TTC549 (cell line): ENCODE data around the gene KLF18.
"Not testable (repeated sequence)": the region's sequence is repeated elsewhere in the genome, so short reads cannot be mapped to it uniquely, and the experiment has no call there.

ENCODE experiments used
- FAIRE-seq: peaks from 2 replicates; lab custom pipeline; 2012; peaks lifted over from hg19 to GRCh38; lab: Jason Lieb, UNC

Gene KLF18

GRCh38 chr1:44141531-44141930 lies at the start of gene KLF18:
TSS of gene KLF18 (minus strand) at chr1:44141631. CDS start at chr1:44141631, 0 bp downstream.
- no peak for FAIRE-seq

DNA sequence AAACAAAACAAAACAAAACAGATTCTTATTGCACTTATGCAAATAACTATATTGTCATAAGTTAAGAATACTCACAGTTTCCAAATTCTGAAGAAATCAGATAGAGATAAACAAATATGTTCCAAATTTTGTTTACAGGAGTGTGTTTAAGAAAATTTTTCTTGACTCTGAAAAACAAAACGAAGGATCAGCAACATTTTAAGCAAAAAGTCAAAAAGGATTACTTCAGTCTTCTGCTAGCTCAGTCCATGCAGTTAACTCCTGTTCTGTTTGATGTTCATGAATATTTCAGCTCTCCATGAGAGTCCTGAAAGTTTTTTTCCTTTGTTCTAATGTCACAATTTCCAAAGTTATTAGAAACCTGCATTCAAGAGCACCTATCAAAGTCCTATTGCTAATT lies 33.2 kb upstream of the KLF18 start:
- no peak for FAIRE-seq

- no peak for FAIRE-seq
These were observed 28.9 kb upstream of the KLF18 start for GRCh38 chr1:44170281-44170823.

- FAIRE-seq, result no peak
These were observed 27.2 kb upstream of the KLF18 start for GRCh38 chr1:44168520-44169098.

- FAIRE-seq, result no peak
These were observed 20.1 kb upstream of the KLF18 start for GRCh38 chr1:44161546-44161945.

DNA sequence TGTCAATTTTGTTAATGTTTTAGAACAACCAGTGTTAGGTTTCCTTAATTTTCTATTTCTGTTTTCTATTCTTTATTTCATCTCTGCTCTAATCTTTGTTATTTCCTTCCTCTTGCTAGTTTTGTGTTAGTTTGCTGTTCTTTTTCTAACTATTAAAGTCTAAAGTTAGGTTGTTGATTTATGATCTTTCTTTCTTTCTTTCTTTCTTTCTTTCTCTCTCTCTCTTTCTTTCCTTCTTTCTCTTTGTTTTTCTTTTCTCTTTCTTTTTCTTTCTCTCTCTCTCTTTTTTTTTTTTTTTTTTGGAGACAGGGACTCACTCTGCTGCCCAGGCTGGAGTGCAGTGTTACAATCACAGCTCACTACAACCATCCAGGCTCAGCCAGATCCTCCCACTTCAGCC lies 17.4 kb upstream of the KLF18 start:
- no peak for FAIRE-seq

GRCh38 chr1:44157903-44158302 lies 16.5 kb upstream of the KLF18 start:
- FAIRE-seq, result no peak

- no peak for FAIRE-seq
These were observed 12.6 kb upstream of the KLF18 start for GRCh38 chr1:44154049-44154448.

DNA sequence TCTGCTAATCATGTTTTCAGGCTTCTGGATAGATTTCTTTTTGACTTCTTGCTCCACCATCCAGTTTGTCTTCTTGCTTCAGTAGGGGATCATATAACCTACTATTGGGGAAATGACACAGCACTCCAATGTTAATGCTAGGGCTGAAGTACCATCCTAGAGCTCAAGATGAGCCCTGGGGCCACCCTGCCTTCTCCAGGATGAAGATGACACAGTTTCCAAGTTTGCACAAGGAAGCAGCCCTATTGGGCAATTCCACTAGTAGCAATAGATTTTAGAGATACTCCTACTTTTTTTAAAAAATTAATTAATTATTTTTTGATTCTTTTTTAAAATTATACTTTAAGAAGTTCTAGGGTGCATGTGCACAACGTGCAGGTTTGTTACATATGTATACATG lies 11.3 kb upstream of the KLF18 start:
- no peak for FAIRE-seq

- no peak for FAIRE-seq
These were observed 10.4 kb upstream of the KLF18 start for GRCh38 chr1:44151808-44152207.

- no peak for FAIRE-seq
These were observed 9.9 kb upstream of the KLF18 start for GRCh38 chr1:44151332-44151731.

DNA sequence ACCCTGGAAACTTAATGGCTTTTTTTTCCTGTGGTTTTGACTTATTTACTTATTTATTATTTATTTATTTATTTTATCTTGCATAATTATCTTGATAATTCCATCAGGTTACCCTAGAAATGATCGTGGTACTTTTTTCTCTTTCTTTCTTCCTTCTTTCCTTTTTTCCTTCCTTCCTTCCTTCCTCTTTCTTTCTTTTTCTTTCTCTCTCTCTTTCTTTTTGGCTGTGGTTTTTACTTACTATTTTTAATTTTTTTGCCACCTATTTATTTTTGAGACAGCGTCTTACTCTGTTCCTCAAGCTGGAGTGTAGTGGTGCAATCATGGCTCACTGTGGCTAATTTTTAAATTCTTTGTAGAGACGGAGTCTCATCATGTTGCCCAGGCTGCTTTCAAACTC lies 6.2 kb upstream of the KLF18 start:
- no peak for FAIRE-seq

DNA sequence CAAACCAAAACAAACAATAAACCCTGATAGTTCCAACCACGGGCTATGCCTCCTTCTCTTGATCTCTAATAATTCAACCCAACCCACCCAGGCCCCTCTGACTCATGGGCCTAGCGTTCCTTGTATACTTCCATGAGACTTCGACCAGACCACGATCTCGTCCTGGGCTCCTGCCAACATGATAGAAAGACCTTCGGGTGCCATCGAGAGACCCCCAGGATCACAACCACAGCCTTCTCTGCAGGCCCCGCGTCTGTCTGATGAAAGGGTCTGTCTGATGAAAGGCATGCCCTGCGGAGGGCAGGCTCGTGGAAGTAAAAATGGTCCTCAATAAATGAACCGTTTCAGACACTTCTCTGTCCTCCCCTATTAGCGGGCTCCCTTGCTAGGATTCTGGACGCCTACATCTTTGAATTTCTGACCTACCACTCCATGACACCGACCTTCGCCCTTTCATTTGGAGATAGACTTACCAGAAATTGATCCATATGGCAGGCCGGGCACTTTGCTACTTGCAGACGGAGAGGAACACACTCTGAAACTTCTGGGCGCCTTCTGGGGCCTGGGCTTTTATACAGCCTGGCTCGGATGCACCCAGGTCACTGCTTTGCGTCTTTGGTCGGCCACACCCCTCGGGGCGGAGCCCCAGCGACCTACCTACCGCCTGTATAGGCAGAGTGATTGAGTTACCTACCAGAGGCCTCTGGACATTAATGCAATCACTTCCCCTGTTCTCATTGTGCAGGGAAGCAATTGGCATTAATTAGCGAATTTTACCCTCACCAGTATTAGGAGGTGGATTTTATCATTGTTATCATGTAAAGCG lies 5.3 kb upstream of the KLF18 start:
- no peak for FAIRE-seq

DNA sequence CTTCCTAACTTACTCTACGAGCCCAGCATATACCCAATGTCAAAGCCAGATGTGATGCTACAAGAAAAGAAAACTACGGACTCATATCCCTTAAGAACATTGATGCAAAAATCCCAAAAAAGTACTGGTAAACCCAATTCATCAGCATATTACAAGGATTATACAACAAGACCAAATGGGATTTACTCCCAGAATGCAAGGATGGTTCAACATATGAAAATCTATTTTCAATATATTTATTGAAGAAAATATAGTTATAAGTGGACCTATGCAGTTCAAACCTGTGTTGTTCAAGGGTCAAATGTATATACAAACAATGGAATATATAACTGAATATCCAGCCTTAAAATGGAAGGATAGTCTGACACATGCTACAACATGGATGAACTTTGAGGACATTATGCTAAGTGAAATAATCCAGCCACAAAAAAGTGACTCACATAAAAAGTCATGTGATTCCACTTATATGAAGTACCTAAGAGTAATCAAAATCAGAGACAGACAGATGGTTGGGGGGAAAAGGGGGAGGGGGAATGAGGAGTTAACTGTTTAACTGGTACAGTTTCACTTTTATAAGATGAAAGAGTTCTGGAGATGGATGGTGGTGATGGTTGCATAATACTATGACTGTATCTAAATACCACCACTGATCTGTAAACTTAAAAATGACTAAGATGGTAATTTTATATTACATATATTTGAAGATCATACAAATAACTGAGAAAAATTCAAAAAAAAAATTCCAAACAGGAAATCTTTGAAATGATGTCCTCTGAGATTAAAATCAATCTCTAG lies 3.7 kb upstream of the KLF18 start:
- no peak for FAIRE-seq

GRCh38 chr1:44139565-44139964 lies 1.9 kb downstream of the KLF18 start:
- not testable (repeated sequence) for FAIRE-seq

- no peak for FAIRE-seq
These were observed 3.2 kb downstream of the KLF18 start for GRCh38 chr1:44138239-44138638.

- no peak for FAIRE-seq
These were observed 5.5 kb downstream of the KLF18 start for GRCh38 chr1:44135886-44136285.

DNA sequence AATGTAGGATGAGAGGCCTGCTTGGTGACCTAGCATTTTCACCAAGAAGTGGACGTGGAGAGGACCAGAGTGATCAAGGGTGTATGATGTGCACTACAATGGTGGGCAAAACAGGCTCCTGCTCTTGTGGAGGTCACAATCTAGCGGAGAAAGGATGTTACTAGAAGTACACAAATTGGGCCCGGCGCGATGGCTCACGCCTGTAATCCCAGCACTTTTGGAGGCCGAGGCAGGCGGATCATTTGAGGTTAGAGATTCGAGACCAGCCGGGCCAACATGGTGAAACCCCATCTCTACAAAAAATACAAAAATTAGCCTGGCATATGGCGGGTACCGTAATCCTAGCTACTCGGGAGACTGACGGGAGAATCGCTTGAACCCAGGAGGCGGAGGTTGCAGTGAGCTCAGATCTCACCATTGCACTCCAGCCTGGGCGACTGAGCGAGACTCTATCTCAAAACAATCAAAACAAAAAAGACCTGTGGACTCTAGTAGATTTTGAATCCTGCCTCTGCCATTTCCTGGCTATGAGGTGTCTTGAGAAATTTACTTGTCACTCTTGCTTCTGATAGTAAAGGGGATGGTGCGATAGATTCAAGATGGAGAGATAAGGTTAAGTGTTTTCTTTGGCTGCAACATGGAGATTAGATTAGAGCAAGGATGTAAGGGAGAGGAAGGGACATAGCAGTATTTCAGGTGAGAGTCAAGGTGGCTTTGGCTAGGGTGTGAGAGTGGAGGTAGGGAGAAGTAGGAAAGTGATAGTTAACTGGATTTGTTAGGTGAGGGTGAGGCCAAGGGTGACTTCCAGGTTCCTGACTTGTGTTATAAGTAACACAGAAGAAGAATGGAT lies 7.1 kb downstream of the KLF18 start:
- no peak for FAIRE-seq

- FAIRE-seq, result no peak
These were observed 10.0 kb downstream of the KLF18 start for GRCh38 chr1:44131411-44131810.

- no peak for FAIRE-seq
These were observed 11.6 kb downstream of the KLF18 start for GRCh38 chr1:44129616-44130500.

DNA sequence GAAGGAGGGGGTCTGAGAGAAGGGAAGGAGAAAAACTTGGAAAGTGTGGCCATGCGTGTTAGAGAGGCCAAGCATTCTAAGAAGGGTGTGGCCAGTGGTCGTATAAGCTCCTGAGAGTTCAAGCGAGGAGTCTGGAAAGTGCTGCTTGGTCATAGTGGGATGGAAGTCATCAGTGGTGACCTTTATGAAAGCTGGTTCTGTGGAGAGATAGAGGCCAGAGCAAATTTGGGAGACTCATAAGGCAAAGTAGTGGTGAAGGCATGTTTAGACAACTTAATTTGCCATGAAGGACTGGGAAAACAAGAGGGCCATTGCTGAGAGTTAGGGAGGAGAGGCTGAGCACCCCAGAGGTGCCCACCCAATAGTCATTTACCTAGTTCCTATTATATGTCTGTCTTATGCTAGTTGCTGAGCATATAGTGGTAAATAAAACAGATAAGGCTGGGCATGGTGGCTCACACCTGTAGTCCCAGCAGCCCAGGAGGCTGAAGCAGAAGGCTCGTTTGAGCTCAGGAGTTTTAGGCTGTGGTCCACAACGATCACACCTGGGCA lies 21.0 kb downstream of the KLF18 start:
- no peak for FAIRE-seq
